ENCODE measurements around the gene TCF4.

Gene TCF4

DNA sequence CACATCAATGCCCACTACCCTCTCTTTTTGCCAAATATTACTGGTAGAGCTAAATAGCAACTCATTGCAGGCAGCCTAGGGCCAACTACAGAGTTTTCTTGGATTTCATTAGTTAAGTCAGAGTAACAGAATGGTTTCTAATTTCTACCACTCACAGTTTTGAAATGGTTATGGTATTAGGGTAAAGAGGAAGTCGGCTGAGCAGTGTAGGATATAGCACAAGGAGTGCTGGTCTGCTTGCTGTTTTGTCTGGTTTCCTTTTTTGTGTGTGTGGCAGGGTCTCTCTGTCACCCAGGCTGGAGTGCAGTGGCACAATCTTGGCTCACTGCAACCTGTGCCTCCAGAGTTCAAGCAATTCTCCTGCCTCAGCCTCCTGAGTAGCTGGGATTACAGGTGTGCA is 339.5 kb downstream of the TCF4 start:
- DNase-seq, result peak; percentile 27
- in situ Hi-C loops (cut with MboI; ENCODE audit: low pct_unique_long_range_greater_than_20kb, low sequenced_read_pairs), result no loop called here

DNA sequence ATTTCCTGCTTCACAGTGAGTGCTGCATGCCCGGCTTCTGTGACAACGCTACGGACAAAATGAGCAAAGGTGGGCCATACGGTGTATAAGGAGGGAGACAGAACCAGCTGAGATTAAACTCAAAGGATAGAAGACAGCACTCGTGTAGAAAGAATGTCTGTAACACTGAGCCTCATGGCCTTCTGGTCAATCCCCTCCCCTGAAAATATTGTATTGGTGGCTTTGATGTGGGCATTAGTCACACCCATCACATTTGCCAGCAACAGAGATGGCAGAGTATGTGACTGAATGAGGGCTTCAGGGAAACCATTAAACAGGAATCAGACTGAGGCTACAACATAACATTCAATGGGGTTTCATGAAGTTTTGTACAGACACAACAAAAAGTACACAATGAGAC is 341.0 kb downstream of the TCF4 start:
- DNase-seq, result no peak
- in situ Hi-C loops (cut with MboI; ENCODE audit: low pct_unique_long_range_greater_than_20kb, low sequenced_read_pairs), result no loop called here

DNA sequence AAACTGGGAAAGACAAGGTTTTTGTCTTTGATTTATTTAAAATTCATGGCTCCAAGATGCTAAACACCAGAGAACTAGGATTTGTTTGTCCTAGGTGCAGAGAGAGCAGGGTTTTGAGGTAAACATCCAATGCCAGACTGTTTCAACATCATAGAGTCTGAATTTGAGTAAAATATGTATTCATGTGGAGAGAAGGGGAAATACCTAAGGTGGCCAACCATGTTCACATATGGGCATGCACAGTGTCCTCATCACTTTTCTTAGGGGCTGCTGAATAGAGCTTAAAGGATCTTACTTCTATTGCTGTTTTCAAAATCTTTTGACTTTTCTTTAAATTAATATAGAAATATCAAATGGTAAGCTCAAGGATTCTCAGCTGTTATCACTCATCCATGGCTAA is 341.7 kb downstream of the TCF4 start:
- DNase-seq, result no peak
- in situ Hi-C loops (cut with MboI; ENCODE audit: low pct_unique_long_range_greater_than_20kb, low sequenced_read_pairs), result no loop called here

DNA sequence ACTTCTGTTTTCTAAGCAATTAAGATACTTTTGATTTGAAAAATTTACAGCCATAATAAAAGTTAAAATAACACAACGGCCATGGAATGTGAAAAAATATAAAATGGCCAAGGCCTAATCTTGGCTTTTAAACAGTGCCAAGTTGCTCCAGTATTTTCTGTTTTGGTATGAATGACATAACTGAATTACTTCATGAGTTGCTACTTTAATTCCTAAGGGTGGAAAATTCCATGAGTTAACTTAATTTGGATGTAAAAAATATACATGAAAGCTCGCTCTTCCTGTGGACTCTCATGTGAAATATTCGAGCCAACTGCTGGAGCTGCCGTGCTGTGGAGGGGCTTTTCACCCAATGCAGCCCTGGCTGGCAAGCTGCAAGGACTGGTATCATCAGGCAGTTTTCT is 342.8 kb downstream of the TCF4 start:
- in situ Hi-C loops (cut with MboI; ENCODE audit: low pct_unique_long_range_greater_than_20kb, low sequenced_read_pairs), result no loop called here
- DNase-seq, result no peak

DNA sequence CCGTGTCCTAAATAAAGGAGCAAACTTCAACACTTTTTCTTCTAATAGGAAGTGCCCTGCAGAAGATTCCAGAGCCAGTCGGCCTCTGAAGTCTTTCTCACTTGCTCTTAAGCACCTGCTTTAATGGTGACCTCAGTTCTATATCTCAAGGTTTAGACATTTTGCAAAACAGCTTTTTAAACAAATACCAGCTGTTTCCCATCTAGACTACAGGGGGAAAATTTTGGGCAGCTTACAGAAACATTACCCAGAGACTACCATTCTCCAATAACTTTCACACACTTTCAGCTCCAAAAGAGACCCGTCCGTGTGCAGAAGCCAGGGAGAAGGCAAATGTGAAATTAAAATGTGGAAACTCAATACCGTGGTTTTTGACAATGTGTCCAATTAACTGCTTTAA is 343.4 kb downstream of the TCF4 start:
- in situ Hi-C loops (cut with MboI; ENCODE audit: low pct_unique_long_range_greater_than_20kb, low sequenced_read_pairs), result no loop called here
- DNase-seq, result no peak

DNA sequence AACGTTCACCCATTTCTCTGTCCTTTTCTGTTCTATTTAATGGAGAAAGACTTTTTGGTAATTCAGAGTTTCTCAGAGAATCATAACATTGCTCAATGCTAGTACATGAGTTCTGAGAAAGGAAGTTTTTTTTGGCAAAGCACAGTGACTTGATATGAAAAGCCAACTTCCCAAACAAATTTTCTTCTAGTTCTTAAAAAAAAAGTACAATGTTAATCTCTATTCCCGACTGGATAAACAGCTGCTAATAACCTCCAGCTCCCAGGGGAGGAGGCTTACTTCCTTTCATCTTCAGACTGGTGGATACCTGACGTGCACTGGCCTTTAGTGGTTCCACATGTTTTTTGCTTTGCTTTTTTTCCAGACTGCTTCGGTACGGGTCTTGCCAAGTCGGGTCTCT is 344.1 kb downstream of the TCF4 start:
- in situ Hi-C loops (cut with MboI; ENCODE audit: low pct_unique_long_range_greater_than_20kb, low sequenced_read_pairs), result no loop called here
- DNase-seq, result no peak

DNA sequence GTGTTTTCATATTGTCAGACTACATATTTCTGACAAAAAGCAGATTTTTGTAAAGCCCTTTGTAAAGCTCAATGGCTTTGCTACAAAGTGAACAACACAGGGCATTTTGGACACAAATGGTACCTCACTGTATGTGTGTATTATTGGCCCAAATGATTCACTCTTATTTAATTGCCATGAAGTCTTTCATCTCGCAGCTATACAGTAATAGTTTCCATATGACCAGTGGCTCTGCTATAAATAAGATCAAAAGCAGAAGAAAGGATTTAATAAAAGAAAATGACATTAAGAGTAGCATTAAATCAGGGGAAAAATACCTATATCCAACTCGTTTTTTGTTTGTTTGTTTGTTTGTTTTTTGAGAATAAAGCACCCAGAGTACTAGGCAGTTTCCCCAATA is 344.7 kb downstream of the TCF4 start:
- in situ Hi-C loops (cut with MboI; ENCODE audit: low pct_unique_long_range_greater_than_20kb, low sequenced_read_pairs), result no loop called here
- no peak for DNase-seq

DNA sequence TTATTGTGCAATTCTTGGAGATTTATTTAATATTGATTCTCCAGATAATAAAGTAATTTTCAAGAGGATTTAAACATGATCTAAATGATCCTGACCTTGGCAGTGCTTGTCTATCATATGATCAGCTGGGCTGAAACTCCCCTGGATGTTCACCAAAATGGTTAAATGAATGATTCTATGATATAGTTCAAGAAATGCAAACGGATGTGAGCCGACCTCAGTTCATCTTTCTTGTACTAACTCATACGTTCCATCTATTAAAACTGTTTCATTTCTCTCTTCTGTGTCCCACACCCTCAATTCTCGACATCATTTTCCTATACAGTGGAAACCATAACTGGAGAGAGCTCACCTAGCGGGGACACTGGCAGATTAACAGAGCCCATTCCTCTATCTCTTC is 347.0 kb downstream of the TCF4 start:
- no peak for DNase-seq
- in situ Hi-C loops (cut with MboI; ENCODE audit: low pct_unique_long_range_greater_than_20kb, low sequenced_read_pairs), result no loop called here

DNA sequence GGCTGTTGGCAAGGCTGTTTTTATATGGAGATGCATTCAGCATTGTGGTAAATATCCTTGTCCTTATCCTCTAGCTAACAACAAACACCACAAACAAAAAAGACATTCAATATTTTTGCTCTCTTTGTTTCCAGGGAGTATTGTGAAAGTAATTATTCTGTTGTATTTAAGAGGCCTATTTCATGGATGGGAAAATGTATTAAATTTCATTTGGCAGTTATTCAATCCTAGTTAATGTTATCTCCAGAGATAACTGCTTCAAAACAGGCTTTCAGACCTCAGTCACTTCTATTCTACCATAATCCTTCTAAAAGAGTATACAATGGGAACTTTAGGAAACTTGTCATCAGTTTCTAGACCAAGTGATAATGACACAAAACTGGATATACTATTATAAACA is 348.3 kb downstream of the TCF4 start:
- in situ Hi-C loops (cut with MboI; ENCODE audit: low pct_unique_long_range_greater_than_20kb, low sequenced_read_pairs), result no loop called here

DNA sequence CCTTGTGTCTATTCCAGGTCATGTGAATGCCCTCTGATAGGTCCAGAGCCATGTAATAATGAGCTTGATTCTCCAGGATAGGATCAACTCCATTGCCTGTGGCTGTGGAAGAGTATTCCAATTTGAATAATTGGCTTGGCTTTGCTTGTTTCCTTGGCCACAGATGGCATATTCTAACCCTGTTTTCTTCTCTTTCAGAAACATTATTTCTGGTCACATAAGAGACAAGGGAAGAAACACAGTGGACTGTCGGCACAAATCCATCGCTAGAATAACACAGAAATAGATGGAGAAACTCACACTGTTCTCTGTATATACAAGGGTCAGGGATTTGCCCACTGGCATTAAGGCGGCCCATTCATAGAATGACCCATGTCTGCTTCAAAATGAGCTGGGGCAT is 350.3 kb downstream of the TCF4 start:
- in situ Hi-C loops (cut with MboI; ENCODE audit: low pct_unique_long_range_greater_than_20kb, low sequenced_read_pairs), result no loop called here
- DNase-seq, result no peak

More for the DNA sequence above, 348.3 kb downstream of the TCF4 start:
- DNase-seq, result no peak

DNA sequence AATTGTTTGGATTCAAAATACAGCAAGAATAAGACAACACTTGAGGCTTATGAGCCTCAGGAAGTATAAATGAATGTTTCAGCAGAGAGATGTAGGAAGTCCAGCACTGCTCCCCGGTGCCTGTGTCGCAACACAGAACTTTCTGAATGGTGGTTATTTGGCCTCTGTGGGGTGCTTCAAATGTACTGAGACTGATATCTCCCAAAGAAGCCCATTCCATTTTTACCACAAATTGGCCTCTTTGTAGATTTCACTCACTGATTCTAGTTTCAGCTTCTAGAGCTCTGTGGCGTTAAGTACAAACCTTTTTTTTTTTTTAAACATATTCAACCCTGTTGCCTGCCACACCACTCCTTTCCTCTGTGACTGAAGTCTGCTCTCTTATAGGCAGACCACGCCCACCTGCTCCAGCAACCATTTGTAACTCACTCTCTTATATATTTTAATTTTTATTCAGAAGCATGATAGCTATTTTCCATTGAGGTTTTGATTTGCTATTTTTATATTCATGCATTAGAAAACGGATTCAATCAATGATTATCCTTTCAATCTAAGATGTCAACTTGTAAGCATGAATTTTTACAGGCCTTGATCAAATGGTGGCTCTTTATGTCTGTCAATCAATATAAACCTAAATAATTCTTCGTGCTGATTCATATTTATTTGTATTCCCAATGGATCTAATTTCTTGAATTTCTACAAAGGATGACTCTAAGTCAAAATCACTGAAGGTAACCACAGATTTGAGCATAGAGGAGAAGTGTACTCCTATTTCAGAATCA is 351.7 kb downstream of the TCF4 start:
- in situ Hi-C loops (cut with MboI; ENCODE audit: low pct_unique_long_range_greater_than_20kb, low sequenced_read_pairs), result no loop called here

DNA sequence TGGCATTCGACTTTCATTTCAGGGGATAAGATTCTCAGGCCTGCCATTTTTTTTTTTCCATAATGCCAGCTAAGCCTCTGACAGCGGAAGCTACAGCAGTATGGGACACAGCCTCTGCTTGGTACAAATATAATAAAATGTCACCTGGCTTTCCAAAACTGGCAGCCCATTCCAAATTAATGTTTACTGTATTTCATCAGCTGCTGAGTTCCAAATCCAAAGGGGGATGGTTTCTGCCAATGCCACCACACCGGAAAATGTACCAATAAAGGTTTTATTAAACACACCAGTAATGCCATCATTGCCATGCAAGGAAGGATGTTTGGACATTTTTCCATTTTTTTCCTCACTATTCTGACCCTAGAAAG is 352.9 kb downstream of the TCF4 start:
- DNase-seq, result no peak
- in situ Hi-C loops (cut with MboI; ENCODE audit: low pct_unique_long_range_greater_than_20kb, low sequenced_read_pairs), result no loop called here

More for the DNA sequence above, 351.7 kb downstream of the TCF4 start:
- peak; percentile 55 for DNase-seq

DNA sequence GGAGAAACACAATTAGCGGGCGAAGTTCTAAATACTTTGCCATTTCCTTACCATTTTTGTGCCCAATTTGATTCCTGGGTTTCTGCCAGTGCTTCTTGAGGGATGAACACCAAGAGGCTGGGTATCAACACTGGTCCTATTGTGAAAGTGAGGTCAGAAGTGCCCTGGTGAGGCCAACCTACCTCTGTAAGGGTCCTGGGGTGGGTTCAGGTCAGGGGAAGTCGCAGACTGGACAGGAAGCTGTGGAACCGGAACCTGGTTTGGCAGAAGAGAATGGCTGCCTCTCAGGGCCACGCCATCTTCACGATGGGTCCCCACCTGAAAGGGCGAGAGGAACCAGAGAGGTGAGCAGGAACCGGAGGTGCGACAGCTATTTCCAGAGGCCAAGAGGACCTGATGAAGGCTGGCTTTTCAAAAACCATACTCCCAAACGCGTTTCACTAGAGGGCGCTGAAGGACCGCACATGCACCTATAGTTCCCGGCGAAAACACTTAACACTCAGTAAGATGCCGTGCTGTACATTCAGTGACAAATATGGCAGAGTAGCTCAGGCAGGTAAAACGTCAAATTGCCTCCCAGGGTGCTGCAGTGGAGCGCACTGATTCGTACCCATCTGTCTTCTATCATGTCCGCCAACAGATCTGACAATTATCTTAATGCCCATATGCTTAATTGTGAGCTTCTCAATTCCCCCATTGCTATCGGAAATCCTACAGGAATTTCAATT is 353.5 kb downstream of the TCF4 start:
- peak; percentile 86 for DNase-seq
- in situ Hi-C loops (cut with MboI; ENCODE audit: low pct_unique_long_range_greater_than_20kb, low sequenced_read_pairs), result no loop called here

DNA sequence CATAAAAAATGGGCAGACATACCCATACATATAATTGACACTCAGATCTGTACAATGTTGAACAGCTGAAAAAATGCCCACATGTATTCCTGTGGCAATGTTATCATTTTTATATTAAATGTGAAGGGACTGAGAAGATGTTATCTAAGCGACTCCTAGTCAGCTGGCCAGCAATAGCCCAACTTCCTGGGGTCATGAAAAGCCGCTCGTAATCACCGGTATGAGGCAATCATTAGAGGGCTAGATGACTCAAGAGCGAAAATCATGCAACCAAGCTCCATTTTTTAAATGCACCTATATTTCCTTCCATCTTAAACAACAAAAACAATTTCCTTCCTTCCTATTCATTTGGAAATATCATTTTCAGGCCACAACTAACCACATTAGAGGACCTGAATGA is 354.1 kb downstream of the TCF4 start:
- DNase-seq, result no peak
- in situ Hi-C loops (cut with MboI; ENCODE audit: low pct_unique_long_range_greater_than_20kb, low sequenced_read_pairs), result no loop called here

DNA sequence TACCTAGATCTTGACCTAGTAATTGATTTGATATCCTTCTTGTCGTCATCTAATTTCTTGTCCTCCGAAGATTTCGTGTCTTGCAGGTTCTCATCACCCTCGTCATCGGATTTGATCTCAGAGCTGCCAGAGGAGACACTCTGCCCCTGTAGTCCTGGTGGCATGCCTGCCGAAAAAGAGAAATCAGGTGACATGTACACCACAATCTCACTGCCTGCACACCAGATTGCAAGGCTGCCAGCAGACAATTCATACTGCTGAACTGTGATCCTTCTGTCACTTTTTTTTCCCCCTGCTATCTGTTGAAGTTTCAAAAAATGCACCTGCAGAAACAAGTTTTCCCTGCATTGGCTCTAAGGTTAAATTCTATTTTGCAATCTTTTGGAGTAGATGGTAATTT is 355.5 kb downstream of the TCF4 start:
- DNase-seq, result no peak
- in situ Hi-C loops (cut with MboI; ENCODE audit: low pct_unique_long_range_greater_than_20kb, low sequenced_read_pairs), result no loop called here

DNA sequence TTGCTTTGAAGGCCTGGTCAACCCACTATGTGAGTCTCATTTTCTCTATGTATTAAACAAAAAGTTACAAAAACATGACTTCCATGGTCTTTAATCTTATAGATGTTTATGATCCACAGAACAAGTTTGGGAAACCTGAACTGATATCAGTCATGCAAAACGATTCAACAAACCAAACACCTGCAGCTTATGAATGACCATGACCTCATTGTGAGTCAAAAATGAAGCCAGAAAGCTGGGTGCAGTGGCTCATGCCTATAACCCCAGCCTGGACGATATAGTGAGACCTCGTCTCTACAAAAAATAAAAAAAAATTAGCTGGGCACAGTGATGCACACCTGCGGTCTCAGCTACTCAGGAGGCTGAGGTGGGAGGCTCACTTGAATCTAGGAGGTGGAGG is 358.3 kb downstream of the TCF4 start:
- in situ Hi-C loops (cut with MboI; ENCODE audit: low pct_unique_long_range_greater_than_20kb, low sequenced_read_pairs), result no loop called here
- no peak for DNase-seq

DNA sequence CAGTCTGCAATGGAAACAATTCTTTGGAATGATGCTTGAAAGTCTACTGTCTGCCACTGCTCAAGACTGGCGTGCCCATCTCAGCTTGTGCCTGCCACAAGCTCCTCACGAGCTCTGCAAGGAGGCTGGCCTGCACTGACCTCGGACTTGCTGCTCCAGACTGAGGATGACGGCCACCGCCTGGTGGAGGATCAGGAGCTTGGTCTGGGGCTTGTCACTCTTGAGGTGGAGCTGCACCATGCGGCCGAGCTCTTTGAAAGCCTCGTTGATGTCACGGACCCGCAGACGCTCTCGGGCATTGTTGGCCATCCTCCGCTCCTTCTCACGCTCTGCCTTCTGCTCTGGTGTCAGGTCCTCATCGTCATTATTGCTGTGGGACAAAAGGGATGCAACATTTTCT is 359.3 kb downstream of the TCF4 start:
- no peak for DNase-seq
- in situ Hi-C loops (cut with MboI; ENCODE audit: low pct_unique_long_range_greater_than_20kb, low sequenced_read_pairs), result no loop called here

DNA sequence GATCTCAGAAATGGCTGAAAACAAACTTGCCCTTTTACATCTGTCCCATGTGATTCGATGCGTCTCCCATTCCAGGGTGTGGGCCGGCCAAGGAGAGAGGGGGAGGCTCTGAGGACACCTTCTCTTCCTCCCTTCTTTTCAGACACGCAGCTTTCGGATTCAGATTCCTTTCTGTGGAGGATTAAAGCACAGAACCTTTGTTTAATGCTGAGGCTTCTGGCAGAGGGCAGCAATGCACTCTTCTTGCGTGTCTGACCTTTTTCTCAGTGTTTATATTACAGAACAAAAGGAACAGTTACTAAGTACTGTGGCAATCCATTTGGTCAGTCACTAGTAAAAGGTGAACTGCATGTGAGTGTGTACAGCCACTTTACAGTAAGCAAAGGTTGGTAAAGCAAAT is 359.8 kb downstream of the TCF4 start:
- in situ Hi-C loops (cut with MboI; ENCODE audit: low pct_unique_long_range_greater_than_20kb, low sequenced_read_pairs), result no loop called here
- DNase-seq, result no peak

DNA sequence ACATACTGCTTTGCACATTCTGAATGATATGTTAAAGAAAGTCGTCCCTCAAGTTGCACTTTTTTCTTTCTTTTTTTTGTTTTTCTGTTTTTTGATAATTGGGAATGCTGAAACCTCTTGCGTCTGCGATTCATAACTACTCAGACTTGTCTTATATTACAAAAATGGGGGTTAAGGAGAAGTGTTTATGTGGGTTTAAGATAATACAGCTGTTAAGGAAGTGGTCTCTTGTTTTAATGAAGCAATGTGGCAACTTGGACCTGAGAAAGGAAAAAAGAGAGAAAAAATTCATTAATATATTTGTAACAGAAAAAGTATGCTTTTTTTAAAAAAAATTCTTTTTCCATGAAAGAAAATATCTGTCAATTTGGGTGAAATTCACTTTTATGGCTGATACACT is 360.2 kb downstream of the TCF4 start:
- DNase-seq, result no peak
- in situ Hi-C loops (cut with MboI; ENCODE audit: low pct_unique_long_range_greater_than_20kb, low sequenced_read_pairs), result no loop called here

DNA sequence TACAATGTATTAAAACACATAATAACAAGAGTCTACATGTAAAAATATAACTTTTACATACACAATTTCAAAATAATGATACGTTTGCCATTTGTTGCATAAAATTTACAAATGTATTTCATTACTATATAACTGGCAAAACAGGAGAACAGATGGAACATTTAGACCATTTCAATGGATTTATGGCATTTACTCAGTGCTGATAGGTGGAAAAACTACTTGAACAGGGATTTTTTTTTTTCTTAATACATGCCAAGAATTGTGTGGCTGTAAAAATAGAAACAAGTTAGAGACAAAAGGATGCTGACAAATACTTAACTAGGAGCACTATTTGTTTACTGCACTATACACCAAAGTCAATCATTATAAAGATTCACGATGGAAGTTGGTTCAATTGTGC is 361.9 kb downstream of the TCF4 start:
- in situ Hi-C loops (cut with MboI; ENCODE audit: low pct_unique_long_range_greater_than_20kb, low sequenced_read_pairs), result no loop called here
- DNase-seq, result no peak

DNA sequence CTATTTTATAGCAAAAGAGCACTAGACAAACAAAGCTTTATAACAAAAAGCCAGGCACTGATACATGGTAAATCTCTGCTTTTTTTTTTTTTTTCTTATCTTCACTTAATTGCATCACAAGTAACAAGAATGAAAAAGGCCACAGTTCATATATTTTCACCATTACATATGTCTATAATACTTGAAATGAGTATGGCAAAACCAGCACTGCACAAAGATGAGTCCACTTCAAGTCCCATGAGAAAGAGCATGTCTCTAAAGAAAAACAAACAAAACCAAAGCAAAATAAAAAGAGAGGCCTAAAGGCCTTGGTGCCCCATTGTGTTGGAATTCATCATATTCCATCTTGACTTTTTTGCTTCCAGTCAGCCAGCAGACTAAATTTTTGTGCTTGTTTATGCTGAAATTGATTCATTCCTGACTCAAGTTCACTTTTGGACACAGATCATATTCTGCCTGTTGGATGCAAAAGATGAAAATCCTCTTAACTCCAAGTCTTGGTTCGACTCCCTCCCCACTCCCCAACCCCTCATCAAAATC is 363.8 kb downstream of the TCF4 start:
- no peak for DNase-seq
- in situ Hi-C loops (cut with MboI; ENCODE audit: low pct_unique_long_range_greater_than_20kb, low sequenced_read_pairs), result no loop called here

Measured in KBM-7 (cell line).